NB4 (cell line): Measurements from ENCODE around the gene GARIN5B.

Experiments used
- CTCF ChIP-seq: IDR thresholded peaks from one replicate; pipeline ENCODE4 v1.5.1; 2012; ENCODE audit warnings: low read depth, low read length
- MAX ChIP-seq: IDR thresholded peaks from 2 replicates; pipeline ENCODE4 v1.6.1; 2011; ENCODE audit warnings: low read depth, low read length
- MYC ChIP-seq: IDR thresholded peaks from 2 replicates; pipeline ENCODE4 v1.6.1; 2011; ENCODE audit warnings: low read depth, low read length
- POLR2A ChIP-seq: IDR thresholded peaks from 2 replicates; pipeline ENCODE4 v1.6.1; 2011; ENCODE audit warnings: mild to moderate bottlenecking; ENCODE audit not compliant: insufficient read length; ENCODE audit errors: extremely low read depth

DNA sequence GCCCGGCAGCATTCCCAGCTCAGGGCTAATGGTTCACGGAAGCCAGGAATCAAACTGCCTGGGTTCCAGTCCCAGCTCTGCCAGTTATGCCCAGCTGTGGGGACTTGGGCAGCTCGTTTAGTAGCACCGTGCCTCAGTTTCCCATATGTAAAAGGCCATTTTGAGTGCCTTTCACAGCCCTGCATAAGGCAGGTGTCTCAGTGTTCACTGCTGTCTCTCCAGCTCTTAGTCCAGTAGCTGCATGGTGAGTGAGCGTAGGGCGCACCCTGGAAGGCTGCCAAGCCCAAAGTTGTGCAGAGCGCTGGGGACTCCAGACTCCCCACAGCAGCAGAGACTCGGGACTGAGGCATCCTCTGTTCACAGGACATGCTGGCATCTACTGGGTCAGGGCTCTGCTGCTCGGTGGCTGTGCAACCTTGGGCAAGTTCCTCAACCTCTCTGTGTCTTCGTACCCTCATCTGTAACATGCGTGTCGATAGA lies 28.2 kb upstream of the GARIN5B start:
- TF ChIP-seq CTCF, result no peak
- no peak for TF ChIP-seq MYC
- no peak for TF ChIP-seq POLR2A
- no peak for TF ChIP-seq MAX
